H9 (cell line): Measurements from ENCODE around the gene NFKB2. TPM values are rescaled to one million over a fixed set of nuclear protein-coding genes. Genes with fewer than 3 reads are reported as not detected.
A peak's percentile ranks its signal among the peaks of the same experiment; 100 is the strongest.

Experiments
- DNase-seq: peaks from one replicate; pipeline ENCODE4 v3.0.0-alpha.2; 2017
- H2AFZ ChIP-seq: one replicate; pipeline ENCODE4 v1.6.1; 2013; ENCODE audit warnings: mild to moderate bottlenecking, low read length, control low read depth, moderate library complexity
- H2AK5ac ChIP-seq: 2 replicates; pipeline ENCODE4 v1.6.1; 2013; ENCODE audit warnings: low read length, control low read depth, mixed read lengths; ENCODE audit not compliant: insufficient read length
- H2BK120ac ChIP-seq: one replicate; pipeline ENCODE4 v1.6.1; 2013; ENCODE audit warnings: low read depth, mild to moderate bottlenecking, low read length, control low read depth, inconsistent platforms; ENCODE audit not compliant: poor library complexity, severe bottlenecking
- H2BK12ac ChIP-seq: 2 replicates; pipeline ENCODE4 v1.6.1; 2013; ENCODE audit warnings: low read length, control low read depth, mixed read lengths, low read depth; ENCODE audit not compliant: insufficient read length
- H2BK15ac ChIP-seq: 2 replicates; pipeline ENCODE4 v1.6.1; 2013; ENCODE audit warnings: low read depth, low read length, control low read depth
- H2BK20ac ChIP-seq: one replicate; pipeline ENCODE4 v1.6.1; 2013; ENCODE audit warnings: low read depth, mild to moderate bottlenecking, low read length, control low read depth, inconsistent platforms; ENCODE audit not compliant: poor library complexity, severe bottlenecking
- H2BK5ac ChIP-seq: 2 replicates; pipeline ENCODE4 v1.6.1; 2013; ENCODE audit warnings: low read length, control low read depth, mixed read lengths; ENCODE audit not compliant: insufficient read length
- H3K14ac ChIP-seq: 2 replicates; pipeline ENCODE4 v1.6.1; 2013; ENCODE audit warnings: low read length, control low read depth; ENCODE audit not compliant: insufficient read depth
- H3K18ac ChIP-seq: 2 replicates; pipeline ENCODE4 v1.6.1; 2013; ENCODE audit warnings: low read depth, mild to moderate bottlenecking, mixed read lengths, low read length, control low read depth; ENCODE audit not compliant: insufficient read length
- H3K23ac ChIP-seq: 2 replicates; pipeline ENCODE4 v1.6.1; 2013; ENCODE audit warnings: low read length, control low read depth, mixed read lengths, low read depth; ENCODE audit not compliant: insufficient read length
- H3K23me2 ChIP-seq: 2 replicates; pipeline ENCODE4 v1.6.1; 2013; ENCODE audit warnings: low read depth, mild to moderate bottlenecking, mixed read lengths, low read length, control low read depth; ENCODE audit not compliant: insufficient read length, poor library complexity, severe bottlenecking
- H3K27ac ChIP-seq: 2 replicates; pipeline ENCODE4 v1.5.1; 2013; ENCODE audit warnings: low read length, control low read depth, mixed read lengths, low read depth; ENCODE audit not compliant: insufficient read length
- H3K27me3 ChIP-seq: 2 replicates; pipeline ENCODE4 v1.6.1; 2013; ENCODE audit warnings: low read length, control low read depth, inconsistent platforms; ENCODE audit not compliant: insufficient read depth
- H3K4ac ChIP-seq: 2 replicates; pipeline ENCODE4 v1.6.1; 2013; ENCODE audit warnings: low read depth, mild to moderate bottlenecking, control low read depth, inconsistent platforms, low read length, moderate library complexity
- H3K4me1 ChIP-seq: 2 replicates; pipeline ENCODE4 v1.6.1; 2013; ENCODE audit warnings: low read length, control low read depth, inconsistent platforms; ENCODE audit not compliant: insufficient read depth
- H3K4me2 ChIP-seq: 2 replicates; pipeline ENCODE4 v1.6.1; 2013; ENCODE audit warnings: low read length, control low read depth, mixed read lengths; ENCODE audit not compliant: insufficient read length, insufficient read depth
- H3K56ac ChIP-seq: 2 replicates; pipeline ENCODE4 v1.6.1; 2013; ENCODE audit warnings: low read depth, mild to moderate bottlenecking, mixed read lengths, low read length, control low read depth; ENCODE audit not compliant: insufficient read length
- H3K79me1 ChIP-seq: 2 replicates; pipeline ENCODE4 v1.6.1; 2013; ENCODE audit warnings: low read depth, mild to moderate bottlenecking, moderate library complexity, low read length, control low read depth, inconsistent platforms; ENCODE audit not compliant: insufficient read depth, poor library complexity, severe bottlenecking
- H3K79me2 ChIP-seq: 2 replicates; pipeline ENCODE4 v1.6.1; 2013; ENCODE audit warnings: low read length, control low read depth, inconsistent platforms; ENCODE audit not compliant: insufficient read depth
- H3K9ac ChIP-seq: 2 replicates; pipeline ENCODE4 v1.6.1; 2013; ENCODE audit warnings: low read length, control low read depth, mixed read lengths; ENCODE audit not compliant: insufficient read length; ENCODE audit errors: extremely low read depth
- H3K9me3 ChIP-seq: one replicate; pipeline ENCODE4 v1.6.1; 2013; ENCODE audit warnings: low read depth, low read length, inconsistent platforms; ENCODE audit not compliant: control insufficient read depth
- H3T11ph ChIP-seq: one replicate; pipeline ENCODE4 v1.6.1; 2013; ENCODE audit warnings: mild to moderate bottlenecking, low read length, control low read depth, inconsistent platforms
- H4K20me1 ChIP-seq: one replicate; pipeline ENCODE4 v1.6.1; 2013; ENCODE audit not compliant: control insufficient read depth, insufficient read length, insufficient read depth
- H4K5ac ChIP-seq: 2 replicates; pipeline ENCODE4 v1.6.1; 2013; ENCODE audit warnings: low read depth, mild to moderate bottlenecking, mixed read lengths, low read length, control low read depth; ENCODE audit not compliant: insufficient read length
- H4K8ac ChIP-seq: replicated peaks from 2 replicates; pipeline ENCODE4 v1.6.1; 2013; ENCODE audit warnings: low read length, control low read depth, mixed read lengths, low read depth; ENCODE audit not compliant: insufficient read length
- H4K91ac ChIP-seq: 2 replicates; pipeline ENCODE4 v1.6.1; 2013; ENCODE audit warnings: low read depth, mild to moderate bottlenecking, moderate library complexity, mixed read lengths, low read length, control low read depth; ENCODE audit not compliant: insufficient read length
- H3K27ac Mint-ChIP-seq, 3 experiments: 2 replicates in 2 of 3; 3 replicates in 1 of 3; pipeline ENCODE4 v1.8.0; 2020 to 2021; ENCODE audit warnings: mixed read lengths in 3 of 3, mild to moderate bottlenecking in 1 of 3, moderate library complexity in 1 of 3
- H3K27me3 Mint-ChIP-seq: 2 replicates; pipeline ENCODE4 v1.8.0; 2021; ENCODE audit warnings: low read depth, mild to moderate bottlenecking, moderate library complexity, mixed read lengths
- H3K36me3 Mint-ChIP-seq, 3 experiments: 2 replicates in 2 of 3; 3 replicates in 1 of 3; pipeline ENCODE4 v1.8.0; 2020 to 2021; ENCODE audit warnings: low read depth in 3 of 3, mixed read lengths in 3 of 3; ENCODE audit not compliant: insufficient read depth in 1 of 3
- H3K4me1 Mint-ChIP-seq, 2 experiments: 2 replicates each; pipeline ENCODE4 v1.8.0; 2020; ENCODE audit warnings: mixed read lengths in 2 of 2
- H3K4me3 Mint-ChIP-seq, 2 experiments: 2 replicates in 1 of 2; 3 replicates in 1 of 2; pipeline ENCODE4 v1.8.0; 2020 to 2021; ENCODE audit warnings: mild to moderate bottlenecking in 2 of 2, mixed read lengths in 2 of 2, moderate library complexity in 1 of 2
- H3K9me3 Mint-ChIP-seq, 2 experiments: 2 replicates in 1 of 2; 3 replicates in 1 of 2; pipeline ENCODE4 v1.8.0; 2020; ENCODE audit warnings: mild to moderate bottlenecking in 2 of 2, mixed read lengths in 2 of 2, moderate library complexity in 1 of 2
- CTCF ChIP-seq: fragments of 200-600 bp; sonication (generic); conservative IDR thresholded peaks from 3 replicates; pipeline ENCODE4 v1.8.0; 2021; ENCODE audit warnings: antibody characterized with exemption, mild to moderate bottlenecking
- WGBS: extraction: QIAGEN DNeasy Blood & Tissue Kit; methylation state at CpG from one replicate; pipeline ENCODE4 v1.1.7; 2013; ENCODE audit warnings: missing lambda C conversion rate, low lambda C conversion rate, mixed read lengths; ENCODE audit not compliant: insufficient read length; ENCODE audit errors: extremely low coverage; 5-methylcytosine and 5-hydroxymethylcytosine counted together
- total RNA-seq: library from RNA; stranded (reverse); gene quantifications from 2 replicates; pipeline ENCODE4 v1.2.1, GENCODE V29; 2021

The NFKB2 gene
- total RNA-seq, 1 experiment from 2014 or later, result 23.7 TPM

- peaks cover 75% of the 10 kb centered on the region for H3K27me3 Mint-ChIP-seq
- H3K36me3 Mint-ChIP-seq, result peaks cover under 1 to 2% (median 2%) of the 10 kb centered on the region in 3 experiments; a peak in 3 of 7 replicates
- Histone ChIP-seq H3K14ac (no peak overlapping the region), H3K56ac (no peak overlapping the region), H2BK15ac (no peak overlapping the region), H3K79me1 (no peaks in the 10 kb centered on the region), H2BK12ac (no peak overlapping the region), H3K18ac (no peak overlapping the region), H4K5ac (no peak overlapping the region), H3K79me2 (no peaks in the 10 kb centered on the region), H2BK120ac (no peak overlapping the region), H2AFZ (no peak overlapping the region), H2BK20ac (no peak overlapping the region), H3K9ac (no peak overlapping the region), H3K23ac (no peak overlapping the region), H2AK5ac (no peak overlapping the region), H3K23me2 (peaks cover 3% of the 10 kb centered on the region), H4K91ac (no peak overlapping the region), H4K20me1 (peaks cover 2% of the 10 kb centered on the region), H3K27me3 (peaks cover 27% of the 10 kb centered on the region; the same call in 1 of the 2 replicates), H3K9me3 (no peaks in the 10 kb centered on the region), H3T11ph (no peak overlapping the region), H4K8ac (no peak overlapping the region), H3K4me1 (peaks cover 3% of the 10 kb centered on the region; the same call in 1 of the 2 replicates), H3K4ac (no peak overlapping the region), H3K27ac (no peak overlapping the region), H2BK5ac (no peak overlapping the region), H3K4me2 (no peak overlapping the region)
- H3K27ac Mint-ChIP-seq, result no peak overlapping the region
- H3K4me3 Mint-ChIP-seq, result peak overlapping the region; percentile 44 to 45; a peak in 3 of 5 replicates
- WGBS, result no CpG with 5 or more reads among the region's 13 CpGs
- H3K9me3 Mint-ChIP-seq, result peaks cover 0 to 4% of the 10 kb centered on the region in 2 experiments; a peak in 1 of 5 replicates
- peaks cover 20 to 26% of the 10 kb centered on the region in 2 experiments for H3K4me1 Mint-ChIP-seq
- no peak for DNase-seq
- no peak for TF ChIP-seq CTCF
These were observed 12.1 kb downstream of the NFKB2 start for GRCh38 chr10:102407425-102408130.
